IMR-90 (cell line): Measurements from ENCODE around the gene RANBP9. TPM values are rescaled to one million over a fixed set of nuclear protein-coding genes. Genes with fewer than 3 reads are reported as not detected.
A peak's percentile ranks its signal among the peaks of the same experiment; 100 is the strongest.

Source experiments
- ATAC-seq: fragments of 200-7000 bp; cut with Tn5 transposase; 2 replicates; pipeline ENCODE4 v1.9.1; 2020; ENCODE audit warnings: low read depth, mild to moderate bottlenecking, moderate library complexity
- BruUV-seq: library from RNA; stranded (reverse); fragments of 400-500 nt; replicated peaks from 2 replicates; lab custom pipeline; 2021; lab: Mats Ljungman, UMichigan
- CTCF ChIA-PET: fragments of 300-600 bp; formaldehyde crosslinking; extraction: SDS; loops from one replicate; lab custom pipeline; 2021; ENCODE audit warnings: antibody characterized with exemption; lab: Yijun Ruan, JAX
- POLR2A ChIA-PET: fragments of 300-600 bp; sonication (Branson Sonifier 250); formaldehyde crosslinking; loops from one replicate; lab custom pipeline; 2022; ENCODE audit warnings: antibody characterized with exemption; ENCODE audit not compliant: unreplicated experiment; lab: Charles Lee
- DNase-seq: peaks from one replicate; pipeline ENCODE4 v3.0.0; 2013
- H2AFZ ChIP-seq: replicated peaks from 2 replicates; pipeline ENCODE3; 2013; ENCODE audit warnings: low read length, mild to moderate bottlenecking; ENCODE audit not compliant: poor library complexity
- H2AK5ac ChIP-seq: 2 replicates; pipeline ENCODE4 v1.6.1; 2013; ENCODE audit warnings: low read depth, low read length, inconsistent platforms
- H2AK9ac ChIP-seq: replicated peaks from 2 replicates; pipeline ENCODE3; 2013; ENCODE audit warnings: mild to moderate bottlenecking, low read depth, low read length, moderate library complexity; ENCODE audit not compliant: poor library complexity
- H2BK120ac ChIP-seq: 2 replicates; pipeline ENCODE4 v1.6.1; 2013; ENCODE audit warnings: low read depth, low read length, inconsistent platforms
- H2BK15ac ChIP-seq: 3 replicates; pipeline ENCODE4 v1.6.1; 2013; ENCODE audit warnings: low read depth, low read length, inconsistent platforms
- H2BK20ac ChIP-seq: 2 replicates; pipeline ENCODE4 v1.6.1; 2013; ENCODE audit warnings: low read depth, mild to moderate bottlenecking, inconsistent platforms, low read length, moderate library complexity
- H2BK5ac ChIP-seq: 2 replicates; pipeline ENCODE4 v1.6.1; 2013; ENCODE audit warnings: mild to moderate bottlenecking, low read depth, low read length, inconsistent platforms; ENCODE audit not compliant: poor library complexity, severe bottlenecking
- H3K14ac ChIP-seq: replicated peaks from 2 replicates; pipeline ENCODE4 v1.6.1; 2013; ENCODE audit warnings: low read depth, low read length, inconsistent platforms
- H3K18ac ChIP-seq: 2 replicates; pipeline ENCODE4 v1.6.1; 2013; ENCODE audit warnings: low read depth, low read length, control low read depth
- H3K23ac ChIP-seq: 2 replicates; pipeline ENCODE4 v1.6.1; 2013; ENCODE audit warnings: low read depth, low read length, inconsistent platforms
- H3K27ac ChIP-seq: 2 replicates; pipeline ENCODE4 v1.5.1; 2013; ENCODE audit warnings: mild to moderate bottlenecking, control low read depth, low read length; ENCODE audit not compliant: insufficient read depth
- H3K27me3 ChIP-seq: 2 replicates; pipeline ENCODE4 v1.6.1; 2013; ENCODE audit warnings: low read length; ENCODE audit not compliant: control insufficient read depth, insufficient read depth
- H3K36me3 ChIP-seq: 2 replicates; pipeline ENCODE4 v1.6.1; 2013; ENCODE audit warnings: low read length, mixed read lengths; ENCODE audit not compliant: control insufficient read depth, insufficient read depth
- H3K4ac ChIP-seq: 2 replicates; pipeline ENCODE4 v1.6.1; 2013; ENCODE audit warnings: low read depth, low read length, inconsistent platforms
- H3K4me1 ChIP-seq: 2 replicates; pipeline ENCODE4 v1.6.1; 2013; ENCODE audit warnings: low read length, mixed read lengths; ENCODE audit not compliant: control insufficient read depth, insufficient read depth
- H3K4me2 ChIP-seq: 2 replicates; pipeline ENCODE4 v1.6.1; 2013; ENCODE audit warnings: low read depth, mild to moderate bottlenecking, control low read depth, low read length, moderate library complexity
- H3K4me3 ChIP-seq: 2 replicates; pipeline ENCODE4 v1.5.1; 2013; ENCODE audit warnings: low read depth, mild to moderate bottlenecking, control low read depth, low read length, moderate library complexity; ENCODE audit not compliant: insufficient read depth
- H3K56ac ChIP-seq: 2 replicates; pipeline ENCODE4 v1.6.1; 2013; ENCODE audit warnings: low read length, inconsistent platforms; ENCODE audit not compliant: insufficient read depth; ENCODE audit errors: extremely low read depth
- H3K79me1 ChIP-seq, 2 experiments: 2 replicates each; pipeline ENCODE4 v1.6.1; 2013; ENCODE audit warnings: low read length in 2 of 2, inconsistent platforms in 1 of 2, low read depth in 1 of 2
- H3K9ac ChIP-seq: 2 replicates; pipeline ENCODE4 v1.6.1; 2013; ENCODE audit warnings: low read depth, low read length, control low read depth
- H3K9me1 ChIP-seq: 2 replicates; pipeline ENCODE4 v1.6.1; 2013; ENCODE audit warnings: low read length, inconsistent platforms; ENCODE audit not compliant: insufficient read depth
- H3K9me3 ChIP-seq: 2 replicates; pipeline ENCODE4 v1.6.1; 2013; ENCODE audit warnings: low read length; ENCODE audit not compliant: control insufficient read depth, insufficient read depth
- H4K20me1 ChIP-seq: 2 replicates; pipeline ENCODE4 v1.6.1; 2013; ENCODE audit warnings: low read length, inconsistent platforms; ENCODE audit not compliant: insufficient read depth
- H4K5ac ChIP-seq: 2 replicates; pipeline ENCODE4 v1.6.1; 2013; ENCODE audit warnings: mild to moderate bottlenecking, low read depth, low read length, control low read depth
- H4K8ac ChIP-seq, 2 experiments: 2 replicates each; pipeline ENCODE4 v1.6.1; 2013; ENCODE audit warnings: low read depth in 2 of 2, low read length in 2 of 2, control low read depth in 1 of 2, inconsistent platforms in 1 of 2
- H4K91ac ChIP-seq: 2 replicates; pipeline ENCODE4 v1.6.1; 2013; ENCODE audit warnings: low read depth, low read length, inconsistent platforms; ENCODE audit not compliant: insufficient read depth
- MAZ ChIP-seq: IDR thresholded peaks from 2 replicates; pipeline ENCODE4 v1.6.1; 2012; ENCODE audit warnings: low read depth, mild to moderate bottlenecking, low read length, improper control_type of control experiment, moderate library complexity, borderline replicate concordance
- SMC3 ChIP-seq: fragments of 150-350 bp; IDR thresholded peaks from 2 replicates; pipeline ENCODE4 v1.6.1; 2016; ENCODE audit warnings: low read depth, mild to moderate bottlenecking, antibody characterized with exemption, low read length, moderate library complexity
- WGBS, 2 experiments: methylation state at CpG; one replicate each; pipeline versions ENCODE4 v1.1.5 to v1.1.7; 2013; ENCODE audit warnings: missing lambda C conversion rate in 2 of 2; ENCODE audit not compliant: insufficient read length in 1 of 2; ENCODE audit errors: extremely low coverage in 2 of 2; 5-methylcytosine and 5-hydroxymethylcytosine counted together
- dilution Hi-C: fragments of 300-500 bp; cut with HindIII; formaldehyde crosslinking; loops from one replicate; pipeline ENCODE4 v1.14.3; 2018; ENCODE audit warnings: low sequenced_read_pairs; ENCODE audit not compliant: unreplicated experiment
- in situ Hi-C: fragments of 300-500 bp; cut with MboI; formaldehyde crosslinking; loops from 3 replicates; pipeline ENCODE4 v1.14.3; 2019; ENCODE audit warnings: low sequenced_read_pairs, inconsistent platforms, mixed read lengths
- intact Hi-C: fragments of 100-400 bp; cut with micrococcal nuclease; formaldehyde crosslinking; loops from 2 replicates; pipeline ENCODE4 v1.10.0; 2022
- polyA plus RNA-seq, 3 experiments: library from polyadenylated mRNA; depleted of rRNA; stranded (reverse); fragments of >200 nt; gene quantifications; 2 replicates each; pipeline ENCODE4 v1.2.3, GENCODE V29; 2012; ENCODE audit warnings: low replicate concordance in 1 of 3
- total RNA-seq: library from RNA; depleted of rRNA; stranded (reverse); fragments of >200 nt; gene quantifications from 2 replicates; pipeline ENCODE4 v1.2.3, GENCODE V29; 2012

Gene RANBP9
- total and polyA plus RNA-seq, 2 of the 4 experiments (the other 2 are of a cell fraction), result 17.7 to 27.8 TPM

- Histone ChIP-seq H3K4ac (peak overlapping the region; percentile 52; the same call in 1 of the 2 replicates), H3K18ac (peak overlapping the region; percentile 54; the same call in 1 of the 2 replicates), H4K8ac (peak overlapping the region in 1 of 2 experiments; percentile 46; a peak in 1 of 4 replicates), H3K14ac (peak overlapping the region; percentile 48), H3K9me1 (peaks cover 3% of the 10 kb centered on the region; the same call in 1 of the 2 replicates), H3K36me3 (no peaks in the 10 kb centered on the region; the same call in 1 of the 2 replicates), H3K9me3 (no peaks in the 10 kb centered on the region), H3K9ac (peak overlapping the region; percentile 93), H4K5ac (no peak overlapping the region), H3K4me1 (peaks cover 3% of the 10 kb centered on the region), H3K23ac (peak overlapping the region; percentile 71), H2AFZ (peak overlapping the region; percentile 86), H2BK5ac (peak overlapping the region; percentile 86), H4K20me1 (peaks cover 28% of the 10 kb centered on the region; the same call in 1 of the 2 replicates), H2BK120ac (no peak overlapping the region), H4K91ac (no peak overlapping the region; the same call in 1 of the 2 replicates), H2AK5ac (0 out of 2 replicates have a peak overlapping the region, but pooled peaks have one; percentile 2), H3K79me1 (peaks cover 0 to 11% of the 10 kb centered on the region in 2 experiments; a peak in 2 of 4 replicates), H3K56ac (peak overlapping the region; percentile 57; the same call in 1 of the 2 replicates), H2AK9ac (peak overlapping the region; percentile 94), H2BK20ac (no peak overlapping the region), H3K4me3 (peak overlapping the region; percentile 94), H2BK15ac (no peak overlapping the region), H3K27me3 (no peaks in the 10 kb centered on the region), H3K27ac (peak overlapping the region; percentile 91), H3K4me2 (peak overlapping the region; percentile 93)
- POLR2A ChIA-PET, result no interaction called here
- DNase-seq (no peak), ATAC-seq (peak; percentile 8)
- dilution Hi-C loops (no loop called here), in situ Hi-C loops (no loop called here), intact Hi-C loops (loop anchor here (5.0 kb wide), 1 partner anchor 87 kb away; no protein-coding TSS in a partner anchor)
- 0% methylated on average over 35 of the region's 73 CpGs; no CpG with 5 or more reads in 1 of the 2 experiments for WGBS, 2 experiments
- CTCF ChIA-PET, result no interaction called here
- peak; percentile 37; the same call in 1 of the 2 replicates for TF ChIP-seq MAZ
- no peak for TF ChIP-seq SMC3
- BruUV-seq, result no TSS peak
Observed at GRCh38 chr6:13710552-13711323, 897 bp downstream of the RANBP9 start.
